ENCODE measurements around the gene FOXL1. TPM values are rescaled to one million over a fixed set of nuclear protein-coding genes. Genes with fewer than 3 reads are reported as not detected.

FOXL1 gene
- total and polyA plus RNA-seq, 8 donors, result 0.99 to 6.8 (median 5.3) TPM

DNA sequence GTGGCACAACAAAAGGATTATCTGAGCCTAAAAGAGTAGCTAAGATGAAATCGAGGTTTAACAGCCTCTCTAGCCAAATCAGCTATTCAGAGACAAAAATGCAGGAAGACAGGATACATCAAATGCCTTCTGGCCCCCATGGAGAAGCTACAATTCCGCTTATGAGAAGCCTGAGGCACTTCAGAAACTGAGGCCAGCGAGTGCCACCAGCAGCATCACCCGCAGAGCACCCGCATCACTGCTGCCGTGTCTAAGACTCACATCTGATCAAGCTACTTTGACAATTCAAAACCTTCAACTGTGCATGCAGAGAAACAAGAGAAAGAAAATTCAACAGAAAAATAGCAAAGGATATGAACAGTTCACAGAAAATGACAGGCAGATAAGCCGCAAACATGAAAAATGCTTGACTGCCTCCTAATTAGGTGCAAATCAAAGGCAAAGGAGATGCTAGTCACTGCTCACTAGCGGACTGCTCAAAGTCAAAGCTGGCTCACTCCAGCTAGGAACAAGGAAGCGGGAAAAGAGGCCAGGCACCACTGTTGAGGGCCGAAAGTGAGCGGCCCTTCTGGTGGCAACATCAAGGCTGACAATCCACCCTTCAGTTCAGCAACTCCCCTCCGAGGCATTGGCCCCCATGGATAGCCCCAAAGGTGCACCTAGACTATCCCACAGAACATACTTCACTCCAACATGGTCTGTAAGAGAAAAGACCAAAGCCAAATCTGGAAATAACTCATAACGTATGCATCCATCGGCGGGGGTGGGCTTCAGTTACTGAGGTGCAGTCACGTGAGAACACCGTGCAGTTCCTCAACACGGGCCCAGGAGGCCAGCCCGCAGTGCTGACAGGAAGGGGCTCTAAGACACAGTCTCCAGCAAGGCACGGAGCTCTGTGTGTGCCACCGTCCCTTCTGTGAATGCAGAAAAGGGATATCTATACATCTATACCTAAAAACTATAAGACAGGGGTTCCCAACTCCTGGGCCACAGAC lies 35.3 kb upstream of the FOXL1 start:
- Histone ChIP-seq H3K4me1 (no peaks in the 10 kb centered on the region), H3K36me3 (peaks cover 0 to 96% of the 10 kb centered on the region in 2 donors), H3K27ac (no peak overlapping the region), H3K4me3 (no peak overlapping the region), H3K27me3 (no peaks in the 10 kb centered on the region), H3K9me3 (no peaks in the 10 kb centered on the region)
- TF ChIP-seq, protein P1, sequence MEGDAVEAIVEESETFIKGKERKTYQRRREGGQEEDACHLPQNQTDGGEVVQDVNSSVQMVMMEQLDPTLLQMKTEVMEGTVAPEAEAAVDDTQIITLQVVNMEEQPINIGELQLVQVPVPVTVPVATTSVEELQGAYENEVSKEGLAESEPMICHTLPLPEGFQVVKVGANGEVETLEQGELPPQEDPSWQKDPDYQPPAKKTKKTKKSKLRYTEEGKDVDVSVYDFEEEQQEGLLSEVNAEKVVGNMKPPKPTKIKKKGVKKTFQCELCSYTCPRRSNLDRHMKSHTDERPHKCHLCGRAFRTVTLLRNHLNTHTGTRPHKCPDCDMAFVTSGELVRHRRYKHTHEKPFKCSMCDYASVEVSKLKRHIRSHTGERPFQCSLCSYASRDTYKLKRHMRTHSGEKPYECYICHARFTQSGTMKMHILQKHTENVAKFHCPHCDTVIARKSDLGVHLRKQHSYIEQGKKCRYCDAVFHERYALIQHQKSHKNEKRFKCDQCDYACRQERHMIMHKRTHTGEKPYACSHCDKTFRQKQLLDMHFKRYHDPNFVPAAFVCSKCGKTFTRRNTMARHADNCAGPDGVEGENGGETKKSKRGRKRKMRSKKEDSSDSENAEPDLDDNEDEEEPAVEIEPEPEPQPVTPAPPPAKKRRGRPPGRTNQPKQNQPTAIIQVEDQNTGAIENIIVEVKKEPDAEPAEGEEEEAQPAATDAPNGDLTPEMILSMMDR (IDR thresholded peaks at IDR 0.05), result no peak
- intact Hi-C loops (cut with DNase I), result no loop called here
- peak in 1 of 4 donors; percentile 34 for DNase-seq
- ATAC-seq, result no peak

DNA sequence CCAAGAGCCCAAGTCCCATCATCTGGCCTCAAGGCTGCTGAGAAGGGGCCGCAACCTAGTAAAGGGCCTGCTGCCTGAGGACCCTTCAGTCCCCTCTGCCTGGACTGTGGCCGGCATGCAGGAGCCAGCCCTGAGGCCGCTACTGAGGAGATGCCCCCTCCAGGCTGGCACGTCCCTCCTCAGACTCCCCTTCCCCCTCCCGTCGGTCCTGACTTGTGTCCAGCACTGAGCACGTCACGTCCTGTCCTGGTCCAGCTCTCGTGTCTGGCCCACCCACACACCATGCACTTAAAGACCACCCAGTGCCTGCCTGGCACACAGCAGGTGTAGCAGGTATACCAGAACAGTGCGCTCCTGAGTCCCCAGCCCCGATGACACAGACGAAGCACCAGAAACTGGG lies 32.9 kb upstream of the FOXL1 start:
- TF ChIP-seq, protein P1 (IDR thresholded peaks at IDR 0.05), result no peak
- Histone ChIP-seq H3K36me3 (peaks cover 0 to 88% of the 10 kb centered on the region in 2 donors), H3K4me1 (no peaks in the 10 kb centered on the region), H3K27ac (no peak overlapping the region), H3K4me3 (no peak overlapping the region), H3K9me3 (no peaks in the 10 kb centered on the region), H3K27me3 (no peaks in the 10 kb centered on the region)
- ATAC-seq, result no peak
- peak in 1 of 4 donors; percentile 46 for DNase-seq
- intact Hi-C loops (cut with DNase I), result no loop called here

DNA sequence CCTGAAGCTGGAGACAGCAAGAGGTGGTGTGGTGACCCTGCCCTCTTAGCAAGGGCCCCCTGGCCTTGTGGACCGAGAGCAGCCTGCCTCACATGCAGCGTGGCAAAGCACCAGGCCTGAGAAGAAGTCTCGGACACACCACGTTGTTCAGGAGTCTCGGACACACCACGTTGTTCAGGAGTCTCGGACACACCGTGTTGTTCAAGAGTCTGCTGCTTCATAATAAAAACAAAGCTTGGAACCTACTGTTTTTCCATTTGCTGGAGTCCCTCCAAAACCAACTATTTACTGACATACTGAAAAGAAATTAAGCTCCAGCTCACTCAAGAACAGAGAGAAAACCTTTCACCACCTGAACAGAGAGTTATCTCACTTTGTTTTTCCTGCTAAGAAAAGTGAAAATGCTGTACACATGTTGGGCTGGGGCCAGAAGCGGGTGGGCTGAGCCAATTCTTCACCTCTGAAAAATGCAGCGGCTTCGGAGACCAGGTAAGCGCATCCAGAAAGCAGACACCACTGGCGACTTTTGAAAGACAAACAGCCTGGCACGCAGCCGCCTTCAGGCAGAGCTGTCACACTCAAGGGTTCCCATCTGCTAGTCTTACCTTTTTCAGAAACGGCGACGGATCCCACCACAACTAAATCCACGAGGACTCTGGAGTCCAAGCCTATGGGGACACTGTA lies 32.3 kb upstream of the FOXL1 start:
- Histone ChIP-seq H3K27me3 (no peaks in the 10 kb centered on the region), H3K27ac (no peak overlapping the region), H3K4me3 (no peak overlapping the region), H3K4me1 (no peaks in the 10 kb centered on the region), H3K9me3 (no peaks in the 10 kb centered on the region), H3K36me3 (peaks cover 0 to 88% of the 10 kb centered on the region in 2 donors)
- no peak for ATAC-seq
- DNase-seq, result peak in 1 of 4 donors; percentile 28
- TF ChIP-seq, protein P1 (IDR thresholded peaks at IDR 0.05), result no peak
- intact Hi-C loops (cut with DNase I), result no loop called here

DNA sequence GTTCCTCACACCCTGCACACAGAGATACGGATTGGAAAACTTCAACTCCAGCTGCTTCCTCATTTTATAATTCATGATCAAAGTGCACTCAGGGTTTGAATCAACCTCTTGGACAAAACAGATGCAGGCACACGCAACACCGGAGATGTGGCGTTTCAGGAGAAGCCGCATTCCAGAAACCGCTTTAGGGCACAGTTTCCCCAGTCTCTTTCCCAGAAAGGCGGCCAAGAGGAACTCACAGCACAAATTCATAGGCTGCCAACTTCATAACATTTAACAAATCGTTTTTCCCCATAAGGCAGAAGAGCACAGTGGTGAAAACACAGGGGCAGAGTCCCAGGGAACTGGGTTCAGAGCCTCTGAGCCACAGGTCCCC lies 31.7 kb upstream of the FOXL1 start:
- intact Hi-C loops (cut with DNase I), result no loop called here
- TF ChIP-seq, protein P1 (IDR thresholded peaks at IDR 0.05), result no peak

DNA sequence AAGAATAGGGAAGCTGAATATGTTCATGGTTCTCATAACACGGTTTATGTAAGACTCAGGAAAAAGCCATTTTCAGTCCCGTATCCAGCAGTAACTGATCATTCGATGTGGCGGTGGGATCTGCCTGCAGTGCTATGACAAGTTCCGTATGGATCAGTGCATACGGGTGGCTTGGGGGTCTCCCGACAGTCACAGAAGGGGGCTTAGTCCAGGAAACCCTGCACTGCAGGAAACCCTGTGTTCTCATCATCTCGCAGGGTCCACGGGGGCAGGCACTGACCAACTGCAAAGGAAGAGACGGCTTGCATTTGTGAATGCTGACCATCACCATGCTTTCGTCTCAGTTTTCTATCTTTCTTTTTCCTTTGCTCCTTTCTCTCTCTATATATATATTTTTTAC lies 31.1 kb upstream of the FOXL1 start:
- H3K27ac ChIP-seq, result no peak overlapping the region
- H3K9me3 ChIP-seq, result no peaks in the 10 kb centered on the region
- H3K4me3 ChIP-seq, result no peak overlapping the region
- no peaks in the 10 kb centered on the region for H3K27me3 ChIP-seq
- peaks cover 0 to 83% of the 10 kb centered on the region in 2 donors for H3K36me3 ChIP-seq
- TF ChIP-seq, protein P1 (IDR thresholded peaks at IDR 0.05), result no peak
- no peak for ATAC-seq
- peak in 1 of 4 donors; percentile 28 for DNase-seq
- no peaks in the 10 kb centered on the region for H3K4me1 ChIP-seq
- intact Hi-C loops (cut with DNase I), result no loop called here

More for the DNA sequence above, 31.7 kb upstream of the FOXL1 start:
- Histone ChIP-seq H3K4me1 (no peaks in the 10 kb centered on the region), H3K36me3 (peaks cover 0 to 86% of the 10 kb centered on the region in 2 donors), H3K9me3 (no peaks in the 10 kb centered on the region), H3K4me3 (no peak overlapping the region), H3K27ac (no peak overlapping the region), H3K27me3 (no peaks in the 10 kb centered on the region)
- ATAC-seq (no peak), DNase-seq (peak in 1 of 4 donors; percentile 18)

All from left lung (tissue), 10 donors.